ENCODE results near the gene RFTN1. TPM values are rescaled to one million over a fixed set of nuclear protein-coding genes. Genes with fewer than 3 reads are reported as not detected.

The RFTN1 gene
- total RNA-seq, 1 experiment from 2014 or later, result 2.2 TPM

DNA sequence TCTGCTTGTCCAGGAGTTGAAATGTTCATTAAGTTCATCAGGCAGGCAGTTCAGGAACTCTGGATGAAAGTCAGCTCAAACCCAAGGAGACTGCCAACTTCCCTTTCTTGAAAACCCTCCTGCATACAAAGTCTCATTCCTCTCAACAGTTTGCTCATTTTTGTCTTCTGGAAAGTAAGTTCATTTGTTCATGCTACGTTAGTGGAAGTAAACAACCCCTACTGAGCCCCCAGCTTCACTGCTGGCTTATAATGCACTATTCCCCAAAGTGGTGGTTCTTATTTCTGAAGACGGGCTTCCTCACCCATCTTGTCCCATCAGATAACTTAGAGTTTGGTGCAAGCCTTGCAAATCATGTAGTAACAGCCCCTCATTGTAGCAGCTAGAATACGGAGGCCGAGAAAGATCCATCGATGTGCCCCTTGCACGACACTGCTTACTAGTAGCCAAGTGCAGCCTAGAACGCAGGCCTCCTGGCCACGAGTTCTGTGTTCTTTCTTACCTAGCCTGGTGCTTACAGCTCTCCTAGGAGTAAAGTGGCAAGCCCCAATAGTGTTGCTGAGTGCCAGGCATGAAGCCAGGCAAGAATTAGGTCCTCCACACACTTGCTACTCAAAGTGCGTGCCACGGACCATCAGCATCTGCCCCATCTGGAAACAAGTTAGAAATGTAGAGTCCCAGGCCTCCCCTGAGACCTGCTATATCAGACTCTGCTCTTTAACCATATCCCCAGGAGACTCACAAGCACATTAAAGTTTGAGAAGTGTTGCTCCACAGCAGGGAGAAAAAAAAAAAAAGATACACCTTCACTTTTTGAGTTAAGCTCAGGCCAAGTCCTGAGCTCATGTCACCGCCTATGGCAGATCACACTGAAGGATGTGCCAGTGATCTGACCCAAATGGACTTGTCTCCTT is 82.5 kb downstream of the RFTN1 start:
- no peak overlapping the region for H3K4ac ChIP-seq (ENCODE audit: low read depth, low read length)
- H4K8ac ChIP-seq (replicated peaks; ENCODE audit: insufficient read length, low read depth, low read length), result no peak overlapping the region
- H2AFZ ChIP-seq (ENCODE audit: low read length), result no peak overlapping the region
- WGBS (ENCODE audit: extremely low coverage, insufficient read length, low lambda C conversion rate), result no CpG with 5 or more reads among the region's 11 CpGs
- no peaks in the 10 kb centered on the region for H3K79me1 ChIP-seq (ENCODE audit: insufficient read depth, low read depth, low read length, poor library complexity, severe bottlenecking)
- H2AK5ac ChIP-seq (ENCODE audit: insufficient read length, low read length), result no peak overlapping the region
- no peaks in the 10 kb centered on the region for H3K9me3 Mint-ChIP-seq
- no peaks in the 10 kb centered on the region for H3K23me2 ChIP-seq (ENCODE audit: insufficient read length, low read depth, low read length, poor library complexity, severe bottlenecking)
- no peak overlapping the region for H3K23ac ChIP-seq (ENCODE audit: insufficient read length, low read depth, low read length)
- H3K36me3 Mint-ChIP-seq (ENCODE audit: insufficient read depth in 1 of 3, low read depth in 3 of 3), result no peaks in the 10 kb centered on the region
- no peak overlapping the region for H3K27ac ChIP-seq (ENCODE audit: insufficient read length, low read depth, low read length)
- peaks cover 0 to 5% of the 10 kb centered on the region in 2 experiments; a peak in 1 of 4 replicates for H3K4me1 Mint-ChIP-seq
- no peaks in the 10 kb centered on the region for H3K79me2 ChIP-seq (ENCODE audit: insufficient read depth, low read length)
- no peak overlapping the region for H2BK5ac ChIP-seq (ENCODE audit: insufficient read length, low read length)
- H4K20me1 ChIP-seq (ENCODE audit: control insufficient read depth, insufficient read depth, insufficient read length), result no peaks in the 10 kb centered on the region
- no peak overlapping the region for H2BK20ac ChIP-seq (ENCODE audit: low read depth, low read length, poor library complexity, severe bottlenecking)
- H3K4me1 ChIP-seq (ENCODE audit: insufficient read depth, low read length), result no peaks in the 10 kb centered on the region; the same call in 1 of the 2 replicates
- no peak overlapping the region for H3K4me2 ChIP-seq (ENCODE audit: insufficient read depth, insufficient read length, low read length)
- no peak overlapping the region for H3K14ac ChIP-seq (ENCODE audit: insufficient read depth, low read length)
- no peak for DNase-seq
- H2BK120ac ChIP-seq (ENCODE audit: low read depth, low read length, poor library complexity, severe bottlenecking), result no peak overlapping the region
- no peak overlapping the region for H4K5ac ChIP-seq (ENCODE audit: insufficient read length, low read depth, low read length)
- H2BK15ac ChIP-seq (ENCODE audit: low read depth, low read length), result no peak overlapping the region; the same call in 1 of the 2 replicates
- H3K27ac Mint-ChIP-seq, result no peak overlapping the region
- H3K9ac ChIP-seq (ENCODE audit: extremely low read depth, insufficient read length, low read length), result no peak overlapping the region
- no peak overlapping the region for H3T11ph ChIP-seq (ENCODE audit: low read length)
- no peak overlapping the region for H3K56ac ChIP-seq (ENCODE audit: insufficient read length, low read depth, low read length)
- no peak overlapping the region for H3K18ac ChIP-seq (ENCODE audit: insufficient read length, low read depth, low read length)
- H3K27me3 ChIP-seq (ENCODE audit: insufficient read depth, low read length), result no peaks in the 10 kb centered on the region
- no peak for TF ChIP-seq CTCF (conservative IDR thresholded peaks at IDR 0.05)
- no peaks in the 10 kb centered on the region for H3K9me3 ChIP-seq (ENCODE audit: control insufficient read depth, low read depth, low read length)
- H3K27me3 Mint-ChIP-seq (ENCODE audit: low read depth), result peaks cover under 1% of the 10 kb centered on the region; the same call in 1 of the 2 replicates
- no peak overlapping the region for H3K4me3 Mint-ChIP-seq
- no peak overlapping the region for H2BK12ac ChIP-seq (ENCODE audit: insufficient read length, low read depth, low read length)
- no peak overlapping the region for H4K91ac ChIP-seq (ENCODE audit: insufficient read length, low read depth, low read length)
